ENCODE results near the gene DHX35.

DNA sequence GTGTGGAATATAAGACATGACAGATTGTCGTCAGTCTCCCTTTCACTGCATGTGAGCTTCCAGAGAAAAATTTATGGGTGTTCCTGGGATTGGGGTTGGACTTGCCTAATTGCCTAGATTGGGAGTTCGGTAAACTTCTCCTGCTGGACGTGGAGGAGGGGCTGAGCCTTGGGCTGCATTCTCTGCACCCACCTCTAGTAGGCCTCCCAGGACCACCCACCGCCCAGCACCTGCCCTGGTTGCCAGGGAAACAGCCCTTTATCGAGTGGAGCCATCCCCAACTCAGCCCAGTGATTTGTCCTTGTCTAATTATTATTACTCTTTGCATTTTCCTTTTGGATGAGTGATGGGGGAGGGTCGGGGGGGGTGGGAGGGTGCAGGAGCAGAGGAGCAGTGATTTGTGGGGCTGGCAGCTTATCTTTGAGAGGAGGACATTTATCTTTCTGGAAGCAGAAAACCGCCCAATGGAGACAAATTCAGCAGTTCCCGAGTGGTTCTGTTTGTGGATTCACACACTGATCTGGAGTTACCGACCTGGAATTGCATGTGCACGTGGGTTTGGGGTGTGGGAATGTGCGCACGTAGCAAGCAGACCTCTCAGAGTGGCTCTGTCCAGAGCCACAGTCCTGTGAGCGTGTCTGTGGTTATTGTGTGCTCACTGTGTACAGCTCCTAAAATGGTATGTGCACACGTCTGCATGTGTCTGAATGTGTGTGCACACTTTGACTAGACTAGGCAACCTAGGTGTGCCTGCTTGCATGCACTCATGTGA lies 104.5 kb downstream of the DHX35 start:
- TF ChIP-seq EZH2 (IDR thresholded peaks at IDR 0.05) (no peak), POLR2AphosphoS5 (IDR thresholded peaks at IDR 0.05; ENCODE audit: borderline replicate concordance, low read depth, low read length) (no peak)

Measured in SK-N-MC (cell line).